ENCODE results near the gene CHAF1A.

GRCh38 chr19:4361152-4362046 is 41.0 kb upstream of the CHAF1A start:
- no peak for TF ChIP-seq CTCF (IDR thresholded peaks at IDR 0.05)
- TF ChIP-seq POLR2A (IDR thresholded peaks at IDR 0.05), result no peak
- no peak for TF ChIP-seq EP300 (IDR thresholded peaks at IDR 0.05)

Data from tibial nerve (tissue), 4 donors.